Measurements from ENCODE around the gene PKN3.

GRCh38 chr9:128757602-128758001 lies 55.3 kb downstream of the PKN3 start:
- TF ChIP-seq POLR2A (IDR thresholded peaks at IDR 0.05) (no peak), POLR2AphosphoS5 (IDR thresholded peaks at IDR 0.05) (no peak), CTCF (IDR thresholded peaks at IDR 0.05) (no peak), EP300 (IDR thresholded peaks at IDR 0.05) (no peak)

Data from gastroesophageal sphincter (tissue), 3 donors.